ENCODE data around the gene RHOJ. TPM values are rescaled to one million over a fixed set of nuclear protein-coding genes. Genes with fewer than 3 reads are reported as not detected.
A peak's percentile ranks its signal among the peaks of the same experiment; 100 is the strongest.

The RHOJ gene
- total RNA-seq, 1 experiment from 2014 or later = not detected

- Histone ChIP-seq H3K9me3 (no peaks in the 10 kb centered on the region), H3K4me3 (no peak overlapping the region), H3K36me3 (no peaks in the 10 kb centered on the region), H3K27me3 (no peaks in the 10 kb centered on the region)
- no peak for DNase-seq
Observed at GRCh38 chr14:63231766-63232165, 27.5 kb downstream of the RHOJ start.

GRCh38 chr14:63237791-63238190, 33.5 kb downstream of the RHOJ start:
- DNase-seq = no peak
- Histone ChIP-seq H3K4me3 (no peak overlapping the region), H3K36me3 (no peaks in the 10 kb centered on the region), H3K27me3 (no peaks in the 10 kb centered on the region), H3K9me3 (no peaks in the 10 kb centered on the region)

GRCh38 chr14:63240221-63240620, 36.0 kb downstream of the RHOJ start:
- H3K27me3 ChIP-seq = no peaks in the 10 kb centered on the region
- no peak for DNase-seq
- H3K9me3 ChIP-seq = no peaks in the 10 kb centered on the region
- no peak overlapping the region for H3K4me3 ChIP-seq
- no peaks in the 10 kb centered on the region for H3K36me3 ChIP-seq

- DNase-seq = no peak
- no peak overlapping the region for H3K4me3 ChIP-seq
- no peaks in the 10 kb centered on the region for H3K36me3 ChIP-seq
- H3K9me3 ChIP-seq = no peaks in the 10 kb centered on the region
- H3K27me3 ChIP-seq = no peaks in the 10 kb centered on the region
Observed at GRCh38 chr14:63241096-63241495, 36.9 kb downstream of the RHOJ start.

- no peak for DNase-seq
- Histone ChIP-seq H3K9me3 (no peaks in the 10 kb centered on the region), H3K36me3 (no peaks in the 10 kb centered on the region), H3K27me3 (no peaks in the 10 kb centered on the region), H3K4me3 (no peak overlapping the region)
Observed at GRCh38 chr14:63243646-63244045, 39.4 kb downstream of the RHOJ start.

- no peak overlapping the region for H3K4me3 ChIP-seq
- H3K36me3 ChIP-seq = no peaks in the 10 kb centered on the region
- no peak for DNase-seq
Observed at GRCh38 chr14:63245893-63246292, 41.6 kb downstream of the RHOJ start.

GRCh38 chr14:63248211-63248610, 44.0 kb downstream of the RHOJ start:
- Histone ChIP-seq H3K36me3 (no peaks in the 10 kb centered on the region), H3K27me3 (no peaks in the 10 kb centered on the region), H3K9me3 (no peaks in the 10 kb centered on the region), H3K4me3 (no peak overlapping the region)
- DNase-seq = no peak

More at GRCh38 chr14:63245893-63246292, 41.6 kb downstream of the RHOJ start:
- Histone ChIP-seq H3K27me3 (no peaks in the 10 kb centered on the region), H3K9me3 (no peaks in the 10 kb centered on the region)

GRCh38 chr14:63249092-63249491, 44.8 kb downstream of the RHOJ start:
- Histone ChIP-seq H3K9me3 (no peaks in the 10 kb centered on the region), H3K27me3 (no peaks in the 10 kb centered on the region), H3K4me3 (no peak overlapping the region), H3K36me3 (no peaks in the 10 kb centered on the region)
- peak; percentile 40 for DNase-seq

GRCh38 chr14:63257299-63257698, 53.1 kb downstream of the RHOJ start:
- no peaks in the 10 kb centered on the region for H3K36me3 ChIP-seq
- no peak overlapping the region for H3K4me3 ChIP-seq
- DNase-seq = no peak
- H3K27me3 ChIP-seq = no peaks in the 10 kb centered on the region
- no peaks in the 10 kb centered on the region for H3K9me3 ChIP-seq

GRCh38 chr14:63262446-63262845, 58.2 kb downstream of the RHOJ start:
- DNase-seq = no peak
- H3K27me3 ChIP-seq = no peaks in the 10 kb centered on the region
- no peaks in the 10 kb centered on the region for H3K9me3 ChIP-seq
- no peak overlapping the region for H3K4me3 ChIP-seq
- H3K36me3 ChIP-seq = no peaks in the 10 kb centered on the region

- H3K9me3 ChIP-seq = no peaks in the 10 kb centered on the region
- no peaks in the 10 kb centered on the region for H3K27me3 ChIP-seq
- no peak overlapping the region for H3K4me3 ChIP-seq
- H3K36me3 ChIP-seq = no peaks in the 10 kb centered on the region
- DNase-seq = no peak
Observed at GRCh38 chr14:63266106-63266505, 61.9 kb downstream of the RHOJ start.

GRCh38 chr14:63267171-63267570, 62.9 kb downstream of the RHOJ start:
- Histone ChIP-seq H3K36me3 (no peaks in the 10 kb centered on the region), H3K27me3 (no peaks in the 10 kb centered on the region), H3K4me3 (no peak overlapping the region), H3K9me3 (no peaks in the 10 kb centered on the region)
- no peak for DNase-seq

GRCh38 chr14:63268771-63269170, 64.5 kb downstream of the RHOJ start:
- Histone ChIP-seq H3K36me3 (no peaks in the 10 kb centered on the region), H3K9me3 (no peaks in the 10 kb centered on the region), H3K4me3 (no peak overlapping the region), H3K27me3 (no peaks in the 10 kb centered on the region)
- DNase-seq = no peak

- no peaks in the 10 kb centered on the region for H3K36me3 ChIP-seq
- no peak overlapping the region for H3K4me3 ChIP-seq
- H3K9me3 ChIP-seq = no peaks in the 10 kb centered on the region
- DNase-seq = no peak
- no peaks in the 10 kb centered on the region for H3K27me3 ChIP-seq
Observed at GRCh38 chr14:63269561-63270225, 65.5 kb downstream of the RHOJ start.

GRCh38 chr14:63273129-63273528, 68.9 kb downstream of the RHOJ start:
- no peaks in the 10 kb centered on the region for H3K36me3 ChIP-seq
- no peak for DNase-seq
- H3K9me3 ChIP-seq = no peaks in the 10 kb centered on the region
- H3K4me3 ChIP-seq = no peak overlapping the region
- no peaks in the 10 kb centered on the region for H3K27me3 ChIP-seq

- Histone ChIP-seq H3K4me3 (no peak overlapping the region), H3K9me3 (no peaks in the 10 kb centered on the region), H3K36me3 (no peaks in the 10 kb centered on the region), H3K27me3 (no peaks in the 10 kb centered on the region)
- DNase-seq = no peak
Observed at GRCh38 chr14:63273717-63274655, 69.7 kb downstream of the RHOJ start.

GRCh38 chr14:63275611-63276010, 71.4 kb downstream of the RHOJ start:
- H3K9me3 ChIP-seq = no peaks in the 10 kb centered on the region
- H3K27me3 ChIP-seq = no peaks in the 10 kb centered on the region
- DNase-seq = no peak
- H3K4me3 ChIP-seq = no peak overlapping the region
- no peaks in the 10 kb centered on the region for H3K36me3 ChIP-seq

GRCh38 chr14:63276016-63276415, 71.8 kb downstream of the RHOJ start:
- no peak overlapping the region for H3K4me3 ChIP-seq
- no peaks in the 10 kb centered on the region for H3K27me3 ChIP-seq
- H3K9me3 ChIP-seq = no peaks in the 10 kb centered on the region
- no peak for DNase-seq
- H3K36me3 ChIP-seq = no peaks in the 10 kb centered on the region
